Mucosa of stomach (tissue), 1 donor: ENCODE data around the gene FEM1B.

Experiments
- H3K27me3 ChIP-seq: one replicate; pipeline ENCODE4 v1.7.0; 2013; ENCODE audit warnings: mild to moderate bottlenecking, low read length; ENCODE audit not compliant: control insufficient read depth, insufficient read depth
- H3K36me3 ChIP-seq: one replicate; pipeline ENCODE4 v1.7.0; 2013; ENCODE audit warnings: low read length; ENCODE audit not compliant: control insufficient read depth, insufficient read depth
- H3K4me1 ChIP-seq: one replicate; pipeline ENCODE4 v1.7.0; 2013; ENCODE audit warnings: mild to moderate bottlenecking, low read length; ENCODE audit not compliant: control insufficient read depth, insufficient read depth
- H3K4me3 ChIP-seq: one replicate; pipeline ENCODE4 v1.7.0; 2013; ENCODE audit warnings: low read length
- H3K9ac ChIP-seq: one replicate; pipeline ENCODE4 v1.7.0; 2013; ENCODE audit warnings: mild to moderate bottlenecking, low read length, moderate library complexity
- H3K9me3 ChIP-seq: one replicate; pipeline ENCODE4 v1.7.0; 2013; ENCODE audit warnings: mild to moderate bottlenecking, low read length, moderate library complexity; ENCODE audit not compliant: control insufficient read depth
- donor health status: Pancreatic carcinoma.

Gene FEM1B

GRCh38 chr15:68328443-68328842, 50.9 kb downstream of the FEM1B start:
- Histone ChIP-seq H3K27me3 (peaks cover 7% of the 10 kb centered on the region), H3K36me3 (no peaks in the 10 kb centered on the region), H3K9ac (no peak overlapping the region)

DNA sequence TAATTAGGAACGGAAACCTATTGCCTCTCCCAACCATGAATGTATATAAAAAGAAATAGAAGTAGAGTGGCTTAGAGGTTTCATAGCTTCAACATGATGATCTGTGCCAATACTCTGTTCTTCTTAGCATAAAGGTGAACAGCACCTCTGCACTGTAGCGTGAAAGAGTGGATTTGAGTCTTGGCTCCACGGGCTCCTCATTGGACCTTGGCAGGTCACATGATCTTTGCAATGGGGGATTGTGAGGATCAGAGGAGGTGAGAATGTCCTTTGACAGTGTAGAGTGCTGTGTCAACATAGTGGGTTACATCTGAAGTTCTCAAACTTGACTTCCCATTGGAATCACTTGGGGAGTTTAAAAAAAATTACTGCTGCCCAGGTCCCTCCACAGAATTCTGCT, 51.4 kb downstream of the FEM1B start:
- peaks cover 7% of the 10 kb centered on the region for H3K27me3 ChIP-seq
- H3K9ac ChIP-seq: no peak overlapping the region
- H3K36me3 ChIP-seq: no peaks in the 10 kb centered on the region
- no peaks in the 10 kb centered on the region for H3K9me3 ChIP-seq
- H3K4me3 ChIP-seq: no peak overlapping the region
- H3K4me1 ChIP-seq: no peaks in the 10 kb centered on the region

More at GRCh38 chr15:68328443-68328842, 50.9 kb downstream of the FEM1B start:
- H3K9me3 ChIP-seq: no peaks in the 10 kb centered on the region
- H3K4me1 ChIP-seq: no peaks in the 10 kb centered on the region
- H3K4me3 ChIP-seq: no peak overlapping the region

DNA sequence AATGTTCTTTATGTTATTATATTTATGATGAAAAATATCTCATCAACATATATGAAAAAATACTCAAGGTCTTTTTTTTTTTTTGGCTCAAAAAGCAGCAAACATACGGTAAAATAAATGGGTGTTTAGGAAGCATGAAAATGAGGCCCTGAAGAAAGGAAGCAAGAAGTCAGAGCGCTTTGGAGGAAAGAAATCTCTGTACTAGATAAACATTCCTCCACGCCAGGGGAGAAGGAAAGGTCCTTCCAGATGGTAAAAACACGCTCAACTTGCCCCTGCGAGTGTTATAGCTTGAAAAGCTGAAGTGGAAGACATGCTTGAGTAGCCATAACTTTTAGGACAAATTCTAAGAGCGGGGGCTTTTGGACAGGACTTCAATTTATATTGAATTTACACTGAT, 52.9 kb downstream of the FEM1B start:
- Histone ChIP-seq H3K9ac (no peak overlapping the region), H3K4me3 (no peak overlapping the region), H3K36me3 (no peaks in the 10 kb centered on the region), H3K9me3 (no peaks in the 10 kb centered on the region), H3K4me1 (no peaks in the 10 kb centered on the region), H3K27me3 (peaks cover 7% of the 10 kb centered on the region)

- Histone ChIP-seq H3K36me3 (no peaks in the 10 kb centered on the region), H3K27me3 (peaks cover 6% of the 10 kb centered on the region), H3K4me3 (no peak overlapping the region), H3K9me3 (no peaks in the 10 kb centered on the region), H3K9ac (no peak overlapping the region), H3K4me1 (no peaks in the 10 kb centered on the region)
Measured at GRCh38 chr15:68330901-68331300, 53.4 kb downstream of the FEM1B start.

GRCh38 chr15:68332266-68332665, 54.7 kb downstream of the FEM1B start:
- no peaks in the 10 kb centered on the region for H3K4me1 ChIP-seq
- no peaks in the 10 kb centered on the region for H3K27me3 ChIP-seq

GRCh38 chr15:68333775-68334470, 56.4 kb downstream of the FEM1B start:
- Histone ChIP-seq H3K4me3 (no peak overlapping the region), H3K36me3 (no peaks in the 10 kb centered on the region), H3K9me3 (no peaks in the 10 kb centered on the region), H3K27me3 (no peaks in the 10 kb centered on the region), H3K4me1 (no peaks in the 10 kb centered on the region), H3K9ac (no peak overlapping the region)

More at GRCh38 chr15:68332266-68332665, 54.7 kb downstream of the FEM1B start:
- Histone ChIP-seq H3K9me3 (no peaks in the 10 kb centered on the region), H3K9ac (no peak overlapping the region), H3K4me3 (no peak overlapping the region), H3K36me3 (no peaks in the 10 kb centered on the region)

GRCh38 chr15:68334661-68335124, 57.1 kb downstream of the FEM1B start:
- H3K4me3 ChIP-seq: no peak overlapping the region
- no peaks in the 10 kb centered on the region for H3K36me3 ChIP-seq
- H3K4me1 ChIP-seq: no peaks in the 10 kb centered on the region
- no peak overlapping the region for H3K9ac ChIP-seq
- no peaks in the 10 kb centered on the region for H3K9me3 ChIP-seq
- no peaks in the 10 kb centered on the region for H3K27me3 ChIP-seq

- Histone ChIP-seq H3K9me3 (no peaks in the 10 kb centered on the region), H3K4me1 (no peaks in the 10 kb centered on the region), H3K27me3 (no peaks in the 10 kb centered on the region), H3K4me3 (no peak overlapping the region), H3K36me3 (no peaks in the 10 kb centered on the region), H3K9ac (no peak overlapping the region)
Measured at GRCh38 chr15:68335251-68335650, 57.7 kb downstream of the FEM1B start.

DNA sequence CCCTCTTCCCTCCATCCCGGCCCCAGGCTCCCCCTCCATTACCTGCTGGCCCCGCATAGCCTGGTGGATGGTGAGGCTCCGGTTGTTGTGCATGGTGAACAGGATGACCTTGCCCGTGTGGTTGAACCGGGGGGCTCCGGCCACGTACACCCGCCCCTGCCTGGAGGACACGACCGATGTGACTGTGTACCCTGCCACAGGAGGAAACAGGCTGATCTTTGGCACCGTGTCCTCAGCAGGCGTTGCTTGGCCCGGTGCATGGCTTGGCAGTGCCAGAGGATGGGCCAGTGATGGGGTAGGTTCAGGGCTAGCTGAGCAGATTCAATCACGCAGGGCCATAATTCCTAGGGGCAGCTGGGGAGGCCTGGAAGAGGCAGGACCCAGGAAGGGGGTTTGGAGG, 58.1 kb downstream of the FEM1B start:
- Histone ChIP-seq H3K4me1 (no peaks in the 10 kb centered on the region), H3K27me3 (no peaks in the 10 kb centered on the region), H3K36me3 (no peaks in the 10 kb centered on the region), H3K4me3 (no peak overlapping the region), H3K9me3 (no peaks in the 10 kb centered on the region), H3K9ac (no peak overlapping the region)

- no peaks in the 10 kb centered on the region for H3K36me3 ChIP-seq
- H3K4me3 ChIP-seq: no peak overlapping the region
- H3K9ac ChIP-seq: no peak overlapping the region
- H3K9me3 ChIP-seq: no peaks in the 10 kb centered on the region
- H3K27me3 ChIP-seq: no peaks in the 10 kb centered on the region
- no peaks in the 10 kb centered on the region for H3K4me1 ChIP-seq
Measured at GRCh38 chr15:68336516-68336915, 59.0 kb downstream of the FEM1B start.

- H3K36me3 ChIP-seq: no peaks in the 10 kb centered on the region
- H3K27me3 ChIP-seq: no peaks in the 10 kb centered on the region
- H3K4me3 ChIP-seq: no peak overlapping the region
- no peak overlapping the region for H3K9ac ChIP-seq
- H3K9me3 ChIP-seq: no peaks in the 10 kb centered on the region
- no peaks in the 10 kb centered on the region for H3K4me1 ChIP-seq
Measured at GRCh38 chr15:68337826-68338225, 60.3 kb downstream of the FEM1B start.

GRCh38 chr15:68339481-68339880, 61.9 kb downstream of the FEM1B start:
- Histone ChIP-seq H3K9ac (no peak overlapping the region), H3K36me3 (no peaks in the 10 kb centered on the region), H3K9me3 (no peaks in the 10 kb centered on the region), H3K4me1 (no peaks in the 10 kb centered on the region), H3K27me3 (no peaks in the 10 kb centered on the region), H3K4me3 (no peak overlapping the region)
